IMR-90 (cell line): Measurements from ENCODE around the gene ST3GAL3. TPM values are rescaled to one million over a fixed set of nuclear protein-coding genes. Genes with fewer than 3 reads are reported as not detected.
A peak's percentile ranks its signal among the peaks of the same experiment; 100 is the strongest.

Source experiments
- ATAC-seq: fragments of 200-7000 bp; cut with Tn5 transposase; 2 replicates; pipeline ENCODE4 v1.9.1; 2020; ENCODE audit warnings: low read depth, mild to moderate bottlenecking, moderate library complexity
- BruUV-seq: library from RNA; stranded (reverse); fragments of 400-500 nt; replicated peaks from 2 replicates; lab custom pipeline; 2021; lab: Mats Ljungman, UMichigan
- CTCF ChIA-PET: fragments of 300-600 bp; formaldehyde crosslinking; extraction: SDS; loops from one replicate; lab custom pipeline; 2021; ENCODE audit warnings: antibody characterized with exemption; lab: Yijun Ruan, JAX
- POLR2A ChIA-PET: fragments of 300-600 bp; sonication (Branson Sonifier 250); formaldehyde crosslinking; loops from one replicate; lab custom pipeline; 2022; ENCODE audit warnings: antibody characterized with exemption; ENCODE audit not compliant: unreplicated experiment; lab: Charles Lee
- DNase-seq: peaks from one replicate; pipeline ENCODE4 v3.0.0; 2013
- H2AFZ ChIP-seq: replicated peaks from 2 replicates; pipeline ENCODE3; 2013; ENCODE audit warnings: low read length, mild to moderate bottlenecking; ENCODE audit not compliant: poor library complexity
- H2AK5ac ChIP-seq: 2 replicates; pipeline ENCODE4 v1.6.1; 2013; ENCODE audit warnings: low read depth, low read length, inconsistent platforms
- H2AK9ac ChIP-seq: replicated peaks from 2 replicates; pipeline ENCODE3; 2013; ENCODE audit warnings: mild to moderate bottlenecking, low read depth, low read length, moderate library complexity; ENCODE audit not compliant: poor library complexity
- H2BK120ac ChIP-seq: 2 replicates; pipeline ENCODE4 v1.6.1; 2013; ENCODE audit warnings: low read depth, low read length, inconsistent platforms
- H2BK15ac ChIP-seq: 3 replicates; pipeline ENCODE4 v1.6.1; 2013; ENCODE audit warnings: low read depth, low read length, inconsistent platforms
- H2BK20ac ChIP-seq: 2 replicates; pipeline ENCODE4 v1.6.1; 2013; ENCODE audit warnings: low read depth, mild to moderate bottlenecking, inconsistent platforms, low read length, moderate library complexity
- H2BK5ac ChIP-seq: 2 replicates; pipeline ENCODE4 v1.6.1; 2013; ENCODE audit warnings: mild to moderate bottlenecking, low read depth, low read length, inconsistent platforms; ENCODE audit not compliant: poor library complexity, severe bottlenecking
- H3K14ac ChIP-seq: replicated peaks from 2 replicates; pipeline ENCODE4 v1.6.1; 2013; ENCODE audit warnings: low read depth, low read length, inconsistent platforms
- H3K18ac ChIP-seq: 2 replicates; pipeline ENCODE4 v1.6.1; 2013; ENCODE audit warnings: low read depth, low read length, control low read depth
- H3K23ac ChIP-seq: 2 replicates; pipeline ENCODE4 v1.6.1; 2013; ENCODE audit warnings: low read depth, low read length, inconsistent platforms
- H3K27ac ChIP-seq: 2 replicates; pipeline ENCODE4 v1.5.1; 2013; ENCODE audit warnings: mild to moderate bottlenecking, control low read depth, low read length; ENCODE audit not compliant: insufficient read depth
- H3K27me3 ChIP-seq: 2 replicates; pipeline ENCODE4 v1.6.1; 2013; ENCODE audit warnings: low read length; ENCODE audit not compliant: control insufficient read depth, insufficient read depth
- H3K36me3 ChIP-seq: 2 replicates; pipeline ENCODE4 v1.6.1; 2013; ENCODE audit warnings: low read length, mixed read lengths; ENCODE audit not compliant: control insufficient read depth, insufficient read depth
- H3K4ac ChIP-seq: 2 replicates; pipeline ENCODE4 v1.6.1; 2013; ENCODE audit warnings: low read depth, low read length, inconsistent platforms
- H3K4me1 ChIP-seq: 2 replicates; pipeline ENCODE4 v1.6.1; 2013; ENCODE audit warnings: low read length, mixed read lengths; ENCODE audit not compliant: control insufficient read depth, insufficient read depth
- H3K4me2 ChIP-seq: 2 replicates; pipeline ENCODE4 v1.6.1; 2013; ENCODE audit warnings: low read depth, mild to moderate bottlenecking, control low read depth, low read length, moderate library complexity
- H3K4me3 ChIP-seq: 2 replicates; pipeline ENCODE4 v1.5.1; 2013; ENCODE audit warnings: low read depth, mild to moderate bottlenecking, control low read depth, low read length, moderate library complexity; ENCODE audit not compliant: insufficient read depth
- H3K56ac ChIP-seq: 2 replicates; pipeline ENCODE4 v1.6.1; 2013; ENCODE audit warnings: low read length, inconsistent platforms; ENCODE audit not compliant: insufficient read depth; ENCODE audit errors: extremely low read depth
- H3K79me1 ChIP-seq, 2 experiments: 2 replicates each; pipeline ENCODE4 v1.6.1; 2013; ENCODE audit warnings: low read length in 2 of 2, inconsistent platforms in 1 of 2, low read depth in 1 of 2
- H3K9ac ChIP-seq: 2 replicates; pipeline ENCODE4 v1.6.1; 2013; ENCODE audit warnings: low read depth, low read length, control low read depth
- H3K9me1 ChIP-seq: 2 replicates; pipeline ENCODE4 v1.6.1; 2013; ENCODE audit warnings: low read length, inconsistent platforms; ENCODE audit not compliant: insufficient read depth
- H3K9me3 ChIP-seq: 2 replicates; pipeline ENCODE4 v1.6.1; 2013; ENCODE audit warnings: low read length; ENCODE audit not compliant: control insufficient read depth, insufficient read depth
- H4K20me1 ChIP-seq: 2 replicates; pipeline ENCODE4 v1.6.1; 2013; ENCODE audit warnings: low read length, inconsistent platforms; ENCODE audit not compliant: insufficient read depth
- H4K5ac ChIP-seq: 2 replicates; pipeline ENCODE4 v1.6.1; 2013; ENCODE audit warnings: mild to moderate bottlenecking, low read depth, low read length, control low read depth
- H4K8ac ChIP-seq, 2 experiments: 2 replicates each; pipeline ENCODE4 v1.6.1; 2013; ENCODE audit warnings: low read depth in 2 of 2, low read length in 2 of 2, control low read depth in 1 of 2, inconsistent platforms in 1 of 2
- H4K91ac ChIP-seq: 2 replicates; pipeline ENCODE4 v1.6.1; 2013; ENCODE audit warnings: low read depth, low read length, inconsistent platforms; ENCODE audit not compliant: insufficient read depth
- CTCF ChIP-seq: conservative IDR thresholded peaks from 2 replicates; pipeline ENCODE4 v1.5.1; 2012; ENCODE audit warnings: mild to moderate bottlenecking, low read depth, low read length, improper control_type of control experiment
- MAZ ChIP-seq: IDR thresholded peaks from 2 replicates; pipeline ENCODE4 v1.6.1; 2012; ENCODE audit warnings: low read depth, mild to moderate bottlenecking, low read length, improper control_type of control experiment, moderate library complexity, borderline replicate concordance
- RAD21 ChIP-seq: IDR thresholded peaks from 2 replicates; pipeline ENCODE4 v1.6.1; 2012; ENCODE audit warnings: low read length, improper control_type of control experiment
- RFX5 ChIP-seq: IDR thresholded peaks from 2 replicates; pipeline ENCODE4 v1.8.0; 2012; ENCODE audit warnings: low read depth, mild to moderate bottlenecking, low read length, moderate library complexity
- SMC3 ChIP-seq: fragments of 150-350 bp; IDR thresholded peaks from 2 replicates; pipeline ENCODE4 v1.6.1; 2016; ENCODE audit warnings: low read depth, mild to moderate bottlenecking, antibody characterized with exemption, low read length, moderate library complexity
- WGBS, 2 experiments: methylation state at CpG; one replicate each; pipeline versions ENCODE4 v1.1.5 to v1.1.7; 2013; ENCODE audit warnings: missing lambda C conversion rate in 2 of 2; ENCODE audit not compliant: insufficient read length in 1 of 2; ENCODE audit errors: extremely low coverage in 2 of 2; 5-methylcytosine and 5-hydroxymethylcytosine counted together
- dilution Hi-C: fragments of 300-500 bp; cut with HindIII; formaldehyde crosslinking; loops from one replicate; pipeline ENCODE4 v1.14.3; 2018; ENCODE audit warnings: low sequenced_read_pairs; ENCODE audit not compliant: unreplicated experiment
- in situ Hi-C: fragments of 300-500 bp; cut with MboI; formaldehyde crosslinking; loops from 3 replicates; pipeline ENCODE4 v1.14.3; 2019; ENCODE audit warnings: low sequenced_read_pairs, inconsistent platforms, mixed read lengths
- intact Hi-C: fragments of 100-400 bp; cut with micrococcal nuclease; formaldehyde crosslinking; loops from 2 replicates; pipeline ENCODE4 v1.10.0; 2022
- polyA plus RNA-seq, 3 experiments: library from polyadenylated mRNA; depleted of rRNA; stranded (reverse); fragments of >200 nt; gene quantifications; 2 replicates each; pipeline ENCODE4 v1.2.3, GENCODE V29; 2012; ENCODE audit warnings: low replicate concordance in 1 of 3
- total RNA-seq: library from RNA; depleted of rRNA; stranded (reverse); fragments of >200 nt; gene quantifications from 2 replicates; pipeline ENCODE4 v1.2.3, GENCODE V29; 2012

The ST3GAL3 gene
- total and polyA plus RNA-seq, 2 of the 4 experiments (the other 2 are of a cell fraction): 12.0 to 14.8 TPM

GRCh38 chr1:43934101-43934985, 227.0 kb downstream of the ST3GAL3 start:
- no TSS peak for BruUV-seq

More at GRCh38 chr1:43934101-43934985, 227.0 kb downstream of the ST3GAL3 start:
- POLR2A ChIA-PET: no interaction called here
- no peak overlapping the region for H3K4me3 ChIP-seq
- intact Hi-C loops (loop anchor here (1.0 to 5.0 kb wide), 4 partner anchors 82 to 405 kb away; no protein-coding TSS in a partner anchor), in situ Hi-C loops (loop anchor here (5.0 kb wide), 1 partner anchor 162 kb away; no protein-coding TSS in a partner anchor), dilution Hi-C loops (no loop called here)
- no peak overlapping the region for H4K5ac ChIP-seq
- H3K4ac ChIP-seq: peak overlapping the region; percentile 24; the same call in 1 of the 2 replicates
- H2BK20ac ChIP-seq: no peak overlapping the region
- no peak overlapping the region for H2BK120ac ChIP-seq
- peak overlapping the region; percentile 8; the same call in 1 of the 3 replicates for H2BK15ac ChIP-seq
- no peak for TF ChIP-seq RFX5
- peak; percentile 19; the same call in 1 of the 2 replicates for TF ChIP-seq MAZ
- TF ChIP-seq CTCF: peak; percentile 84
- TF ChIP-seq RAD21: peak; percentile 87
- TF ChIP-seq SMC3: peak; percentile 81
- no peak overlapping the region for H3K4me2 ChIP-seq
- no peak overlapping the region for H3K27ac ChIP-seq
- peaks cover 10% of the 10 kb centered on the region for H3K4me1 ChIP-seq
- peak; percentile 53 for DNase-seq
- H2BK5ac ChIP-seq: no peak overlapping the region
- no peaks in the 10 kb centered on the region; the same call in 1 of the 2 replicates for H3K27me3 ChIP-seq
- peaks cover 6% of the 10 kb centered on the region; the same call in 1 of the 2 replicates for H3K36me3 ChIP-seq
- H3K23ac ChIP-seq: no peak overlapping the region
- peak; percentile 48 for ATAC-seq
- H4K91ac ChIP-seq: no peak overlapping the region; the same call in 1 of the 2 replicates
- no peak overlapping the region for H3K9ac ChIP-seq
- peaks cover 5% of the 10 kb centered on the region for H3K9me3 ChIP-seq
- H3K9me1 ChIP-seq: peaks cover 6% of the 10 kb centered on the region
- H4K8ac ChIP-seq: peak overlapping the region in 1 of 2 experiments; percentile 30; a peak in 1 of 4 replicates
- H3K56ac ChIP-seq: no peak overlapping the region
- peaks cover 0 to 8% of the 10 kb centered on the region in 2 experiments; a peak in 1 of 4 replicates for H3K79me1 ChIP-seq
- H2AK5ac ChIP-seq: peak overlapping the region; percentile 23; the same call in 1 of the 2 replicates
- 71% methylated on average over 5 of the region's 13 CpGs; no CpG with 5 or more reads in 1 of the 2 experiments for WGBS, 2 experiments
- peak overlapping the region; percentile 91 for H2AFZ ChIP-seq
- CTCF ChIA-PET: interaction anchor here (0.6 to 5.6 kb wide), 26 partner anchors 8 to 408 kb away, joined by 3 to 149 read pairs (median 4); partner anchors contain the start of genes IPO13 and PTPRF
- H3K18ac ChIP-seq: no peak overlapping the region
- peak overlapping the region; percentile 73 for H2AK9ac ChIP-seq
- peaks cover 3% of the 10 kb centered on the region; the same call in 1 of the 2 replicates for H4K20me1 ChIP-seq
- H3K14ac ChIP-seq: no peak overlapping the region
